Thyroid gland (tissue), 4 donors: ENCODE data around the gene BRD8.

Experiments used
- POLR2A ChIP-seq, 2 donors: fragments of 450-650 bp; IDR thresholded peaks; one replicate each; pipeline ENCODE4 v1.6.1; 2017; ENCODE audit warnings: antibody characterized with exemption in 2 of 2, mild to moderate bottlenecking in 2 of 2, moderate library complexity in 1 of 2
- TF ChIP-seq, protein P1 (sequence below), 6 experiments: fragments of 200-600 bp in 3 of 6; fragments of 450-650 bp in 3 of 6; sonication (generic) in 3 of 6; IDR thresholded peaks; one replicate each; pipeline ENCODE4 v1.5.1; 2016 to 2019; ENCODE audit warnings: antibody characterized with exemption in 6 of 6, mild to moderate bottlenecking in 2 of 6, inconsistent platforms in 1 of 6, moderate library complexity in 1 of 6

DNA sequence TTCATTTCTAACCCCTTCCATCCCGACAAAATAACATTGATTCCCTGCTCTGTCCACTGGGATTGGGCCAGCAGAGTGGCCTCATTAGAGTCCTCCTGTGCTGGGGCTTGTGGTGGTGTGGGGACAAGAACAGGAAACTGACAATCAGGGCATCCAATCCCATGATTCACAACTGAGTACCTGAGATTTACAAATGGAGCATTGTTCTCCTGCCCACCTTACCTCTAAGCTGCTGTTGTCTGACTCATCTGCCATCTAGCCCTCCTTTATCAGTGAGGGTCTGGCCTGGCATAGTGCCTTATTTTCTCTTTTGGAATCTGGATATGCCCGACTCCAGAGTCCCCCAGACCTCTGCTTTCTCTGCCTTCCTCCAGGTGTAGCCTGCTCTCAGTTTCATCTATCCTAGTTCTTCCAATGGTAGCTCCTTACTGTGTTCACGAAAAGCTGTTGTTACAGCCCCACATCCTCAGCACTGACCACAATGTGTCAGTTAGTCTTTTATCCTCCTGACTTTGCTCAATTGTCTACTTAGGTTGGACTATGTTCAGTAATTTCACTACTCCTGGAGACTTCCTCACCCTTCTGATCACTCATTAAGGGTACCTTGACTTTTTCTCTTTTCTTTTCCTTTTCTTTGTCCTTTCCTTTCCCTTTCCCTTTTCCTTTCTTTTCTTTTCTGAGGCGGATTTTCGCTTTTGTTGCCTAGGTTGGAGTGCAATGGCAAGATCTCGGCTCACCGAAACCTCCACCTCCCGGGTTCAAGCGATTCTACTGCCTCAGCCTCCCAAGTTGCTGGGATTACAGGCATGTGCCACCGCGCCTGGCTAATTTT is 81.2 kb downstream of the BRD8 start:
- TF ChIP-seq, protein P1, sequence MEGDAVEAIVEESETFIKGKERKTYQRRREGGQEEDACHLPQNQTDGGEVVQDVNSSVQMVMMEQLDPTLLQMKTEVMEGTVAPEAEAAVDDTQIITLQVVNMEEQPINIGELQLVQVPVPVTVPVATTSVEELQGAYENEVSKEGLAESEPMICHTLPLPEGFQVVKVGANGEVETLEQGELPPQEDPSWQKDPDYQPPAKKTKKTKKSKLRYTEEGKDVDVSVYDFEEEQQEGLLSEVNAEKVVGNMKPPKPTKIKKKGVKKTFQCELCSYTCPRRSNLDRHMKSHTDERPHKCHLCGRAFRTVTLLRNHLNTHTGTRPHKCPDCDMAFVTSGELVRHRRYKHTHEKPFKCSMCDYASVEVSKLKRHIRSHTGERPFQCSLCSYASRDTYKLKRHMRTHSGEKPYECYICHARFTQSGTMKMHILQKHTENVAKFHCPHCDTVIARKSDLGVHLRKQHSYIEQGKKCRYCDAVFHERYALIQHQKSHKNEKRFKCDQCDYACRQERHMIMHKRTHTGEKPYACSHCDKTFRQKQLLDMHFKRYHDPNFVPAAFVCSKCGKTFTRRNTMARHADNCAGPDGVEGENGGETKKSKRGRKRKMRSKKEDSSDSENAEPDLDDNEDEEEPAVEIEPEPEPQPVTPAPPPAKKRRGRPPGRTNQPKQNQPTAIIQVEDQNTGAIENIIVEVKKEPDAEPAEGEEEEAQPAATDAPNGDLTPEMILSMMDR (IDR thresholded peaks at IDR 0.05) = no peak
- TF ChIP-seq POLR2A (IDR thresholded peaks at IDR 0.05) = no peak
